HG03025 (cell line): Measurements from ENCODE around the gene GPC6.

Source experiments
- ATAC-seq: cut with Tn5 transposase; IDR thresholded peaks from one replicate; pipeline ENCODE4 v1.9.1; 2021; ENCODE audit warnings: mild to moderate bottlenecking, moderate library complexity; ENCODE audit not compliant: unreplicated experiment, low FRiP score

The GPC6 gene

DNA sequence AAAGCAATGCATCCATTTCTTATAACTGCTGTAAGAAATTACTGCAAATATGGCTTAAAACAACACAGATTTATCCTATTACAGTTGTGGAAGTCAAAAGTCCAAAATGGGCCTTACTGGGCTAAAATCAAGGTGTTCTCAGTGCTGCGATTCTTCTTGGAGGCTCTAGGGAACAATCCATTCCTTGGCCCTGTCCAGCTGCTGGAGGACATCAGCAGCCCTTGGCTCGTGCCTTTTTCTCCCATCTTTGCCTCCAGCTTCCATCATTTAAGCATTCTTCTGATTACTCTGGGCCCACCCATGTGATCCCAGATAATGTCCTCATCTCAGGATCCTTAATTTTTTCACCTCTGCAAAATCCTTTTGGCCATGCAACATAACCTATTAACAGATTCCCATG, 645.8 kb downstream of the GPC6 start:
- no peak for ATAC-seq

DNA sequence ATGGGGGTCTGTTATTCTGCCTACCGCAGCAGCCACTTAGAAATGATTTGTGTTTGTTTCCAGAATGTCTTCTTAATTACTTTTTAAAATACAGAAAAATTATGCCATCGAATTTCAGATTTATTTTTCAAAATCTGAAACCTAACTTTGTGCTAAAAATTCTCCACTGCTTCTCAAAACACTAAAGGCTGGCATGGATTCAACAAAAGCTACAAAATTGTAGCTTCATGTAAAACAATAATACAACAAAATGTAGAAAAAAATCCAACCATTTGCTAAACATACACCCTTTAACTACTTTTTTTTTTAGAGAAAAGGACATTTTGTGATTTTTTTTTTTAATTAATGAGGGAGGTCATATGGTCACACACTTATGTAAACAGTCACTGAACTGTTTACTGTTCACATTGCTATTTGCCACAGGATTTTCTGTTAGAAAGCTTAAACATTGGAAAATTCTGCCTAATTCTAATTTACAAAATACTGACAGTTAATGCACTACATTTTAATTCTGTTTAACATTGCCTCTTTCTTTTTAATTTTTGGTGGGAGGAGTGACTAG, 646.3 kb downstream of the GPC6 start:
- ATAC-seq = no peak

DNA sequence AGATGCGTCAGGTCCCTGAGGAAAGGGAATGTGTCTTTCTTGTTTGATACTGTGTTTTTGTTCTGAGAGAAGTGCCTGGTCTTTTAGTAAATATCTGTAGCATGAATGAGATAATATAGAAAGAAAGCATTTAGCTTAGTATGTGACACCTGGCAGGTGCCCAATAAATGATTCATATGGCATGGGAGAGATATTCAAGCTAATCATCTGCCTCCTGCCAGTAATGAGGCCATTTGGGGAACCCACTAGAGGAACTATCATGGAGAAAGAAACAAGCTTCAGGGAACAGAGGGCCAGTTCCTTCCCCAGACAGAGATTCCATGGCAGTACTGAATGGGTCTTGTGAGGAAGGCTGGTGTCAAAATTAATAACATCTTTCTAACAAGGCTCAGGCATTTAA, 648.9 kb downstream of the GPC6 start:
- no peak for ATAC-seq

DNA sequence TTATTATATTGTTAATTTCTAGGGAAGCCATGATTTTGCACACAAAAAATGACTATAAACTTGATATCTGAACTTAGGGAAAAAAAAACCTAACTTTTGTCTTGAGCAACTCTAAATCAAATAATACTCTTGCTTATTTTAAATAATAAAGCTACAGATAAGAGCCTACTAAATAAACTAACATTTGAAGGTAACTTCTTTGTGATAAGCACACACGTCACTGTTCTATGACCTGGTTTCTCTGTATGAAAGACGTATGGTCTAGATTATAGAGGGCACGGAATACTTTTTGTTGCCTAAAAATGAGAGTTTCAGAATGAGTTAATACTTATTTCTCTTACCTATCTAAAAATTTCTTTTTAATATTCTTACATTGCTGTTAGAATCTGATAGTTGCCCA, 649.6 kb downstream of the GPC6 start:
- ATAC-seq = no peak

DNA sequence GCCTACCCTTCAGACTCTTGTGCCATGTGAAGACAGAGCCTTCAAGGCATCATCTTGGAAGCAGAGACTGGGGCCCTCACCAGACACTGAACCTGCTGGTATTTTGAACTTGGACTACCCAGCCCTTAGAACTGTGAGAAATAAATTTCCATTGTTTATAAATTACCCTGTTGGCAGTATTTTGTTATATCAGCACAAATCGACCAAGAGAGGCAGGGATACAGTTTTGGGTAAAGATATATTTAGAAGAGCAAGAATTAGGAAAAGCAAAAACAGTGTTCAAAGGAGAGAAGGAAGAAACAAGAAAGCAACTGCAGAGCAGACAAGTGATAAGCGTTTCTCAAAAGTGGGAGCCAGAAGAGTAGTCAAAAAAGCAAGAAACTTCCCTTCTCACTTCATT, 652.1 kb downstream of the GPC6 start:
- no peak for ATAC-seq

DNA sequence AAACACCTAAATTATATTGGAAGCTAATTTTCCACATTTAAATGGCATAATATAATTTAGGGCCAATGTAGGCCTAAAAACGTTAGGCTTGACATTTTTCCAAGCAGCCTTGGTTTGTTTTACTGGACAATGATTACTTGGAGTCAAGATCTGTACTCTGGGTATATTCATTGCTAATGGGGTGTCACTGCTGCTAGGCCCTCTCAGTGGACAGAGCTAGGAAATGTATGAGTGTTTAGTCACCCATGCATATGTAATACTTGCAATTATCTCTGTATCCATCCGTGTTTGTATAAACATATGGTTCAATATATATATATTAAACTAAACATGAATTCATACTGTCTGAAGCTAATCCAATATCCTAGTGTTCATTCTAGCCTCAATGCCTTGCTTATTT, 654.8 kb downstream of the GPC6 start:
- ATAC-seq = no peak

DNA sequence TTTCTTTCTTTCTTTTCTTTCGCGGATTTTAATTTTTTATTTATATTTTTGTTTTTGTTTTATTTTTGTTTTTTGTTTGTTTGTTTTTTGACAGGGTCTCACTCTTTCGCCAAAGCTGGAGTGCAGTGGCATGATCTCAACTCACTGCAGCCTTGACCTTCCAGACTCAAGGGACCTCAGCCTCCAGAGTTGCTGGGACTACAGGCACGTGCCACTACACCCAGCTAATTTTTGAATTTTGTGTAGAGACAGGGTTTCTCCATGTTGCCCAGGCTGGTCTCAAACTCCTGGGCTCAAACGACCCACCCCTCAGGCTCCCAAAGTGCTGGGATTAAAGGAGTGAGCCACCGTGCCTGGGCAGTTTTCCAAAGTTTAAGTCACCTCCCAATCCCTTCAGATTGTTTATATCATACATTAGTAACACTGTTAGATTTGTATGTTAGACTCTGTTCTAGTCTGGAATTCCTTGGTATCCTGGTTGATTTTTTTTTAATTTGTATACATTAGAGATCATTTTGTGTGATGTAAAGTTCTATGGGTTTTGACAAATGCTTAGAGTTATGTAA, 655.6 kb downstream of the GPC6 start:
- no peak for ATAC-seq

DNA sequence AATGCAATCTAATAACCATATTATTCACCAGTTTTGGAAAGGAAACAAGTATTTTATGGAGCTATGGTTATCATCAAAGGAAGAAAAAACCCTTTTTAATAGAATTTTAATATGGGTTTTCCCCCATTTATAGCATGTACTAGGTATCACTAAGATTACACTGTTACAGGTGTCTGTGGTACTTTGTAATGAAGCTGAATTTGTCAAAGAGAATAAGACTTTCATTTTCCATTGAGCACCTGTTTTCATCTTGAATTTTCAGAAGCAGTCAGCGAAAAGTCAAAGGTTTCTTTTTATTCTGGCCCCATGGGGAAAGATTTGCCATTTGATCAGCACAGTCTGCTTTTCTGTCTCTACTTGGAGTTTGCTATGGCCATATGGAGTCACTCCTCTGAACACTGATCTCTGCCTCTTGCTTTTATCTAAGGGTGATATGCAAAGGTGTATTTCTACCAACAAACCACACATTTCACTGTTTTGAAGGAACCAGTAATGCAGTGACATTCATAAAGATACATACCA, 662.9 kb downstream of the GPC6 start:
- ATAC-seq = no peak

DNA sequence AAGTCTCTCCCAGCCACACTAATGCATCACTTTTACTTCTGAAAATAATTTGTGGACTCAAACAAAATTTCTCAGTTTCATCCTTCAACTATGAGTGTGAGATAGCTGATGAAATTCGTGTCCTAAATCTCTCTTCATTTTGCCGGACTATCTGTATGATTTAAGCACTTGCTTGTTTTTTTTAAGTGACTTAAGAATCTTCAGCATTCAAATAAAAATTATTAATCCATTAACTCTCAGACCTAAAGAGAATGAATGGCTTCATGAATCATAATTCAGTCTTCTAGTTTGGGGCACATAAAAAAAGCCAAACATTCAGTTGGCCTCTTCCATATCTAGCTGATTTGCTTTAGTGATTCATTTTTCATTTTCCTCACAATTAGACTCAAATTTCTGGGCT, 673.4 kb downstream of the GPC6 start:
- ATAC-seq = no peak

DNA sequence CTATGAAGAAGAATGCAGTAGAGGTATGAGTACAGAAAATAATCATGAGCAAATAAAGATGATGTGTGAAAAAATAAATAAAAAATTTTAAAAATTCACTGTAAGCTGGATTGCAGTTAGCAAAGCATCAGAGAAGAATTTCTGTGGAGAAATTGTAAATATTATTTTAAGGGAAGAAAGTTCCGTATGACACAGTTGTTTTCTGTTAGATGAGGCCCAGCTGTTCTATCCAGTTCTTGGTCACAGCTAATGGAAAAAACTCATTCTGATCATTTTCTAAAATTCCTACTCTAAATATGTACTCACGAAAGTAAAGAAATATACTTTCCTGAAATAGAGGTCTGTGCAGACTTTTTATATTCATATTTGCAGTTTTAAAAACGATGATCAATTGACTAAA, 674.1 kb downstream of the GPC6 start:
- no peak for ATAC-seq

DNA sequence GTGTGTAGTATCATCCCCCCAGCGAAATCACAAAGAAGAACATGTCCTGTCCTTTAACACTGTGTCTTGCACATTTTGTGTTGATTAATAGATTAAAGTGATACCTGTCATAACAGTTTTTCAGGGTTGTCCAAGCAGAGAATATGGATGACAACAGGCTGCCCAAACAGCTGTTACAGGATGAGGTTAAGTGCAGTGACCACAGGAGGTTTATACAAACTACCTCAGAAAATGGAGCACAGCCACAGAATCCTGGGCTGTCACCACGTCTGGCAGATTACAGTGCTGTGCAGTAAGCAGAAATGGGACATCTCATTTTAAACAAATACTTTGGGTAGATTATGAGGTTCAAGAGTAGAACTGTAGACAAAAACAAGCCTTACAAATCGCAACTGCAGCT, 677.3 kb downstream of the GPC6 start:
- ATAC-seq = no peak

DNA sequence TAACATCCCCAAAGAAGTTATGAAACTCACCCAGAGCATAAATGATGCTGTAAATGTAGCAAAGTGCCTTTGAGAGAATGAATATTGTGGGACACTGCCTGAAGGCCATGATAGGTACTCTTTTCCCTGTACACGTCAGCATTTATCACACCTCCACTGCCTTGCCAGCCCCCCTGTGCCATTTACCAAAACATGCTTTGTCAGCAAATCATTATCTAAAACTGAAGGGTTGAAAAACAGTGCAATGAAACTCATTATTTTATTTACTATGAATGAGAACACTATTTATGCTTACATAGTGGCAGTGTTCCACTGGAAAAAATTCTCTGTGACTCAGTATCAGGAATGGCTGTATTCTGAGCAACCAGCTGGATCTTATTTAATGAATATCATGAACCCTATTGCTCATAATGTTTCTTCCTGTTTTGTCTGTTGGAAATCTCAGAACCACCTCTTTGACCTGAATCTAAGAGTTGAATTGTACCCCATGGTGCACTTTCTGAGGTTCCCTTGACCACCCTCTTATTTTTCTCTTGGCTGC, 688.7 kb downstream of the GPC6 start:
- no peak for ATAC-seq

DNA sequence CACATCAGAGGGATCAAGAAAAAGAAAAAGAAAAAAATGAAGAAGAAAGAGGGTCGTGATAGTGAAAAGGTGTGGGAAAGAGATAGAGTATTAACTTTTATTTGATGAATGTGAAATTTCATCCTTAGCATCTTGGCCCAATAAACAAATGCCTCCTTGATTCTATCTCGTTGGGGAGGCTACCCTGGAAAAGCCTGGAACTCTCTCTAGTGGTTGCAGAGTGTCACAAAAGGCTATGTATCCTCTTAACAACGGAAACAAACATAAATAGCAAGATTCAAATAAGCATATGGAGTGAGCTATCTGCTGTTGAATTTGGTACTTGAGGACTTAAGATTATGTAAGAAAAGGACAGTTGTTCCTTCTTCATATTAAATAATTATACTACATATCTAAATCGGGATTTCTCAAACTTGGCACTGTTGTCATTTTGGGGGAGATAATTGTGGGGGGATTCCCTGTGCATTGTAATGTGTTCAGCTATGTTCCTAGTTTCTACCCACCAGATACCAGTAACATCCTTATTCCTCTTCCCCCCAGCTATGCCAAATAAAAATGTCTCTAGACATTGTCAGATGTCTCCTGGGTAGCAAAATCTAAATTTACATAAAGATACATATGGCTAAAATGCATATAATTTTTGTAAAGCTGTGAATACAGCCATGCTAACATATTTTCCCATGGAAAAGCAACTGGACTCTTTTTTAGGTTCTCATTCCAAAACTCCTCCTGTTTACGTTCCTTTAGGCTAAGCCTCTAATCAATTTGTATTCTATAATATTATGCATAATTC, 695.7 kb downstream of the GPC6 start:
- no peak for ATAC-seq

DNA sequence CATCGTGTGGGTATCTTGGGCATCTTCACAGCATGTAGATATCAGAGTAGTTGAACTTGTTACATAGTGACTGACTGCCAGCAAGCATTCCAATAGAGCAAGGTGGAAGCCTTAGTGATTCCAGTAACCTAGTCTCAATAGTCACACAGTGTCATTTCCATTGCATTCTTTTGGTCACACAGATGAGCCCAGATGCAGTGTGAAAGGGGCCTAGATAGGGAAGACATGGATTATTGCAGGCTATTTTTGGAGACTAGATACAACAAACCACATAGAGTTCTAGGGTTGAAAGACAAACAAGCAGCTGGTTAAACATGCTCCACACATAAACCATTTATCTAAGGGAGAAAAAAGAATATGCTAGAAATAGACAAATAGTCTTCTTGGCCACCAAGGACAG, 699.4 kb downstream of the GPC6 start:
- ATAC-seq = no peak

DNA sequence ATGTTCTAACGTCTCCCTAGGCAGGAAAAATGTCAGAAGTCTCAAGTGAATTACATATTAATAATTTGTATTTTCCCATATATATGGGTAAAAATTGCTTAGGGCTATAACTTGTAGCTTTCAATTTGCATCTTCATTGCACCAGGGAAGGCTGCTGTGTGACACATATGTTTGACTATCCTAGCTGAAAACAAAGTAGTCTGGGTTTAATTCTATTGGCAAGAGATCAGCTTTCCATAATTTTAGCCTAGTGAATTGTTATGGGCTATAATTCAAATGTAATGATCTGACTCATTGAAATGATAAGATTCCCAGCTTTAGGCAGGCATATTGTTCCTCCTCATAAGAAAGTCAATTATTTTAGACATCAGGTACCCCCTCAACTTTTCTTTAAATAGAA, 699.8 kb downstream of the GPC6 start:
- no peak for ATAC-seq

DNA sequence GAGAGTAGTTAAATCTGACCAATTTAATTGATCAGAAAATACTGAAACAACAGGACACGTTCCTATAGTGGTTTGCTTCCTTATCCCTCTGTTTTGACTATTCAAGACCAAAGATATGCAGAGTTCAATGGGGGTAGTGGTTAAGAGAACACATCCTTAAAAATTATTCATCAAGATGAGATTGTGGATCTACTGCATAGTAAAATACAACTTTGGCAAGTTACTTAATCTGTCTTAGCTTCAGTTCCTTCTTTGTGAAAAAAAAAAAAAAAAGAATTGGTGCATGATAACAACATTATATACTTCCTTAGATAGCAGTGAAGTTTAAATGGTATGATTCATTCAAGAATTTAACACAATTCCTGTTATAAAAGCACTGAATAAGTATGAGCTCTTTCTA, 700.8 kb downstream of the GPC6 start:
- ATAC-seq = no peak

DNA sequence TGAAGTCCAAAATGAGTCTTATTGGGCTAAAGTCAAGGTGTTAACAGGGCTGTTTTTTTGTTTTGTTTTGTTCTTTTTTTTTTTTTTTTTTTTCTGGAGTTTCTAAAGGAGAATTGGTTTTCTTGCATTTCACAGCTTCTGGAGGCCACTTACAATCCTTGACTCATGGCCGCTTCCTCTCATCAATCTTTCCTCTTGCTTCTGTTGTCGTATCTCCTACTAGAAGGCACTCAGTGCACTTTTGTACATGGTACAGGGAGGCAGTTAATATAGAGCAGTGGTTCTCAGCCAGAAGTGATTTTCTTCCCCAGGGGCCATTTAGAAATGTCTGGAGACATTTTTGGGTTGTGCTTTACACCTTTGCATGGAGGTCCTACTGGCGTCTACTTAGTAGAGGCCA, 706.3 kb downstream of the GPC6 start:
- ATAC-seq = no peak

DNA sequence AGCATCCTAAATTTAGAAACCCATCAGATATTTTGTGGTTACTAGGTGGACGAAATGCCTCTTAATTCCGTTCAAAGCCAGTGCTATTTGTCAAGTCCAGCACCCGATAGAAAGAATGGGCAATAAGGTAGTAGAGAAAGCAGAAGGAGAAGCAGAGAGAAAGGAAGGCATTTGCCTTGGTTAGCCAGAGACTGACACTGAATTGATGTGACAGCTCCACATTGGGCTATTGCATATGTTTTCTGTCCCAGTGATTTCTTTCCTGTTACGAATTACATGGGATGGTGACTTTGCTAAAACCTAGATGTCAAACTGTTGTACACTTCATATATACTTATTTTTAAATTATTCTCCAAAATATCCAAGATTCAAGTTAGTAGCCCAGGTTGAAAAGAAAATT, 710.3 kb downstream of the GPC6 start:
- no peak for ATAC-seq

DNA sequence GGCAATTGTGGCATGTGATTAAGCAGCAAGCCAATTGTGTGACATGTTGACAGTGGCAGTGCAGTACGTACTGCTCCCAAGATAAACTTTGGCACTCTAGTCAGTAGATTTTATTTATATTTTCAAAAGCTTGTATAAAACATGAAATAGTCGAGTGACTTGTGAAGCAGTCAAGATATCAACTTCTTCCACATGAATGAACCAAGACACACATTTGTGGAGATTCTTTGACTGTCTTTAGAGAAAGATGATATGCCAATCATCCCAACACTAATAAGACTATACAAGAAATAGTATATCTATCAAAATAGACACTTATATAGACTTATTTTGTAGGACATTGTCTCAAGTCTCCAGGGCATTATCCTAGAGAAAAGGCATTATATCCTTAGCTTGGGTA, 714.8 kb downstream of the GPC6 start:
- ATAC-seq = no peak

DNA sequence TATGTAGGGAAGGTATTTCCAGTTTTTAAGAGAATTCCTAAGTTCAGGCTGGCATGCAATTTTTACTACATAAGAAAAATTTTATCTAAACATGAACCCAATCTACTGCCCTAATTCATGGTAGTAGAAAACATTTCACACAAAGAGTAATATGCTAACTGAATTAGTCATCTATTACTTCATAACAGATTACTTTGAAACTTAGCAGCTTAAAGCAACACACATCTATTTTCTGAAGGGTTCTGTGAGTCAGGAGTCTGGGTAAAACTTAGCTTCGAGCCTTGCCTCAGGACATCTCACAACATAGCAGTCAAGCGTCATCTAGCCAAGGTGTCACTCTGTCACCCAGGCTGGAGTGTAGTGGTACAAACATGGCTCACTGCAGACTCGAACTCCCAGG, 715.4 kb downstream of the GPC6 start:
- ATAC-seq = no peak

DNA sequence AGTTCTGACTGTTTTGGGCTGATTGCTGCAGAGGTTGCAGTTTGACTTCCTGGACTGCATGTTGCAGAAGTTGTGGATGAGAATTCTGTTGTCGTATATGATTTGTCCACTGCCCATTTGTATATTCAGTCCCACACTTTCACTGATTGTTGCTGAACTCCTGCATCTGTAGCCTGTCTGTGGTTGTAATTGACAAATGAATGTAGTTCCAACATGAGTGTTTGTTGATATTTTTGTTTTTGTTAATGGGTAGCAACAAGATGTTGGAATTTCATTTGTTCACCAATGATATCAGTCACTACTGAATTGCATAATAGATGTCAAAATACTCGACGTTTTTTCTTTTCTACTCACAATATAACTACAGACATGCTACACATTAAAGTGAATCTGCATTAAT, 719.0 kb downstream of the GPC6 start:
- no peak for ATAC-seq

DNA sequence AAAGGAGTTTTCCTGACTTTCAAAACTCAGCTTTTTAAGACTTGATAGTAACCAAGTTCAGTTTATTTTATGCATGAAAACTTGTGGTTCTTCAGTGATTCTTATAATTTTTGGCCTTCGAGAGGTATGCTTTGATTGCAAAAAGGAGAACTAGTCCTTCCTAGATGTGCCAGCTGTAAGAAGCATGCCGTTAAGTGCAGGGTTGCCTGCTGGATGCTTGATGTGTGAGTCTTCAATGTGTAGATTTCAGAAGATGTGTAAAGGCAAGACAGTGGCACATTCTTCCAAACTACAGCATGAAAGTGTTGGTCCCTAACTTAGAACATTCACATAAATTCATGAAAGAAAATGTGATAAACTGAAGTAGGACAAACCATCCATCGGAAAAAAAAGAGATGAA, 720.4 kb downstream of the GPC6 start:
- ATAC-seq = no peak
